Measurements from ENCODE around the gene RNF43.

Gene RNF43

GRCh38 chr17:58375256-58375655 is 42.1 kb downstream of the RNF43 start:
- DNase-seq (ENCODE audit: low read depth, low spot score), result no peak
- TF ChIP-seq, protein P1, sequence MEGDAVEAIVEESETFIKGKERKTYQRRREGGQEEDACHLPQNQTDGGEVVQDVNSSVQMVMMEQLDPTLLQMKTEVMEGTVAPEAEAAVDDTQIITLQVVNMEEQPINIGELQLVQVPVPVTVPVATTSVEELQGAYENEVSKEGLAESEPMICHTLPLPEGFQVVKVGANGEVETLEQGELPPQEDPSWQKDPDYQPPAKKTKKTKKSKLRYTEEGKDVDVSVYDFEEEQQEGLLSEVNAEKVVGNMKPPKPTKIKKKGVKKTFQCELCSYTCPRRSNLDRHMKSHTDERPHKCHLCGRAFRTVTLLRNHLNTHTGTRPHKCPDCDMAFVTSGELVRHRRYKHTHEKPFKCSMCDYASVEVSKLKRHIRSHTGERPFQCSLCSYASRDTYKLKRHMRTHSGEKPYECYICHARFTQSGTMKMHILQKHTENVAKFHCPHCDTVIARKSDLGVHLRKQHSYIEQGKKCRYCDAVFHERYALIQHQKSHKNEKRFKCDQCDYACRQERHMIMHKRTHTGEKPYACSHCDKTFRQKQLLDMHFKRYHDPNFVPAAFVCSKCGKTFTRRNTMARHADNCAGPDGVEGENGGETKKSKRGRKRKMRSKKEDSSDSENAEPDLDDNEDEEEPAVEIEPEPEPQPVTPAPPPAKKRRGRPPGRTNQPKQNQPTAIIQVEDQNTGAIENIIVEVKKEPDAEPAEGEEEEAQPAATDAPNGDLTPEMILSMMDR (IDR thresholded peaks at IDR 0.05; ENCODE audit: low read depth, low read length), result no peak
- H3K4me3 ChIP-seq (ENCODE audit: low read depth, low read length), result no peak overlapping the region
- in situ Hi-C loops (cut with HindIII; ENCODE audit: low sequenced_read_pairs), result no loop called here

GRCh38 chr17:58373923-58374322 is 43.4 kb downstream of the RNF43 start:
- TF ChIP-seq, protein P1 (IDR thresholded peaks at IDR 0.05; ENCODE audit: low read depth, low read length), result no peak
- H3K4me3 ChIP-seq (ENCODE audit: low read depth, low read length), result no peak overlapping the region
- in situ Hi-C loops (cut with HindIII; ENCODE audit: low sequenced_read_pairs), result no loop called here
- no peak for DNase-seq (ENCODE audit: low read depth, low spot score)

GRCh38 chr17:58373003-58373402 is 44.3 kb downstream of the RNF43 start:
- DNase-seq (ENCODE audit: low read depth, low spot score), result no peak
- TF ChIP-seq, protein P1 (IDR thresholded peaks at IDR 0.05; ENCODE audit: low read depth, low read length), result no peak
- in situ Hi-C loops (cut with HindIII; ENCODE audit: low sequenced_read_pairs), result no loop called here
- H3K4me3 ChIP-seq (ENCODE audit: low read depth, low read length), result no peak overlapping the region

- in situ Hi-C loops (cut with HindIII; ENCODE audit: low sequenced_read_pairs), result no loop called here
- TF ChIP-seq, protein P1 (IDR thresholded peaks at IDR 0.05; ENCODE audit: low read depth, low read length), result no peak
- no peak for DNase-seq (ENCODE audit: low read depth, low spot score)
- H3K4me3 ChIP-seq (ENCODE audit: low read depth, low read length), result no peak overlapping the region
Observed at GRCh38 chr17:58371300-58371950, 45.9 kb downstream of the RNF43 start.

DNA sequence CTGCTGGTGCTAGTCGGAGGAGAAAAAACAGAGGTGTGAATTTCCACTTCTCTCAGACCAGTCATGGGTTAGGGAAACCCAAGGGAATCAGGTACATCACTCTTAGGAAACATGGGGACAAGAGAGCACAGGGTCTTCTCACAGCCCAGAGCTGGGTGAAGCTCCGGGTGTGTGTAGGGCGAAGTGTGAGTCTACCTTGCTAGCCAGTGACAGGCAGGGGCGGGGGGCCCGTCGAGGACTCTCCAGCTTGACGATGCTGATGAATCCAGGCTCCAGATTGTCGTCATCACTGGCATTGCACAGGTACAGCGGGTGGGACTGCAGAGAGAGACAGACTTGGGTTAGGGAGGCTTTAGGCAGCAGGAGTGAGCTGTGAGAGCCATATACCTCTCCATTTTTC is 46.6 kb downstream of the RNF43 start:
- in situ Hi-C loops (cut with HindIII; ENCODE audit: low sequenced_read_pairs), result no loop called here
- no peak for DNase-seq (ENCODE audit: low read depth, low spot score)
- TF ChIP-seq, protein P1 (IDR thresholded peaks at IDR 0.05; ENCODE audit: low read depth, low read length), result no peak
- no peak overlapping the region for H3K4me3 ChIP-seq (ENCODE audit: low read depth, low read length)

GRCh38 chr17:58370309-58370708 is 47.0 kb downstream of the RNF43 start:
- TF ChIP-seq, protein P1 (IDR thresholded peaks at IDR 0.05; ENCODE audit: low read depth, low read length), result no peak
- H3K4me3 ChIP-seq (ENCODE audit: low read depth, low read length), result no peak overlapping the region
- in situ Hi-C loops (cut with HindIII; ENCODE audit: low sequenced_read_pairs), result no loop called here

More at GRCh38 chr17:58370309-58370708, 47.0 kb downstream of the RNF43 start:
- DNase-seq (ENCODE audit: low read depth, low spot score), result no peak
